ENCODE measurements around the gene RBM14. TPM values are rescaled to one million over a fixed set of nuclear protein-coding genes. Genes with fewer than 3 reads are reported as not detected.

Gene RBM14
- total and polyA plus RNA-seq, 2 donors (not counting 1 experiment from before 2014, with no cell fraction given) = 13.2 to 27.6 TPM

DNA sequence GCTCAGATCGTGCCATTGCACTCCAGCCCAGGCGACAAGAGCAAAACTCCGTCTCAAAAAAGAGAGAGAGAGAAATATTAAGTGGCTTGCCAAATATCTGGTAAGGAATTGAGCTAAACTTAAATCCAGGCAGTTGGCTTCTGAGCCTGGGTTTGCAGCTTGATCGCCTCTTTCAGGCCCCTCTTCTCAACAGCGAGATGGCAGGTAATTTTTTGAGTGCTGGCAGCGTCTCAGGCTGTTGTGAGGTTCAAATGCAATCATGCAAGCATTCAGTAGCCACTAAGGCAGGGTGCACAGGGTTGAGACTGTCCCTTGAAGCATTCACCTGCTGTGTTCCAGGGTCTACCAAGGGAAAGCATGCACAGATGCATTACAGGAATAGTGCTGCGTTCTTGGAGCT, 47.4 kb upstream of the RBM14 start:
- no peaks in the 10 kb centered on the region for H3K4me1 ChIP-seq (ENCODE audit: control insufficient read depth, extremely low read depth, insufficient read depth, low read length)
- no peaks in the 10 kb centered on the region for H3K79me2 ChIP-seq (ENCODE audit: control insufficient read depth, insufficient read depth, low read length)
- no peak overlapping the region for H3K4me2 ChIP-seq (ENCODE audit: extremely low read depth, insufficient read depth, low read length)
- no peaks in the 10 kb centered on the region for H4K20me1 ChIP-seq (ENCODE audit: control insufficient read depth, extremely low read depth, insufficient read depth, low read length)
- no peaks in the 10 kb centered on the region for H3K9me3 ChIP-seq (ENCODE audit: control insufficient read depth, insufficient read depth, low read depth, low read length)
- no peak overlapping the region for H2AFZ ChIP-seq (ENCODE audit: low read length)
- TF ChIP-seq EZH2 (IDR thresholded peaks at IDR 0.05; ENCODE audit: low read length, missing control alignments) = no peak
- TF ChIP-seq, protein P1, sequence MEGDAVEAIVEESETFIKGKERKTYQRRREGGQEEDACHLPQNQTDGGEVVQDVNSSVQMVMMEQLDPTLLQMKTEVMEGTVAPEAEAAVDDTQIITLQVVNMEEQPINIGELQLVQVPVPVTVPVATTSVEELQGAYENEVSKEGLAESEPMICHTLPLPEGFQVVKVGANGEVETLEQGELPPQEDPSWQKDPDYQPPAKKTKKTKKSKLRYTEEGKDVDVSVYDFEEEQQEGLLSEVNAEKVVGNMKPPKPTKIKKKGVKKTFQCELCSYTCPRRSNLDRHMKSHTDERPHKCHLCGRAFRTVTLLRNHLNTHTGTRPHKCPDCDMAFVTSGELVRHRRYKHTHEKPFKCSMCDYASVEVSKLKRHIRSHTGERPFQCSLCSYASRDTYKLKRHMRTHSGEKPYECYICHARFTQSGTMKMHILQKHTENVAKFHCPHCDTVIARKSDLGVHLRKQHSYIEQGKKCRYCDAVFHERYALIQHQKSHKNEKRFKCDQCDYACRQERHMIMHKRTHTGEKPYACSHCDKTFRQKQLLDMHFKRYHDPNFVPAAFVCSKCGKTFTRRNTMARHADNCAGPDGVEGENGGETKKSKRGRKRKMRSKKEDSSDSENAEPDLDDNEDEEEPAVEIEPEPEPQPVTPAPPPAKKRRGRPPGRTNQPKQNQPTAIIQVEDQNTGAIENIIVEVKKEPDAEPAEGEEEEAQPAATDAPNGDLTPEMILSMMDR (conservative IDR thresholded peaks at IDR 0.05 in 1 of 2, IDR thresholded peaks at IDR 0.05 in 1 of 2; ENCODE audit: low read depth in 1 of 2, low read length in 2 of 2) = no peak
- H3K27me3 ChIP-seq (ENCODE audit: control insufficient read depth, insufficient read depth, low read length) = peaks cover 4% of the 10 kb centered on the region
- no peak overlapping the region for H3K4me3 ChIP-seq (replicated peaks in 1 of 4; ENCODE audit: control extremely low read depth in 1 of 4, insufficient read depth in 1 of 4, low read depth in 3 of 4, low read length in 4 of 4)
- no peak for DNase-seq (ENCODE audit: low read depth in 2 of 2)
- H3K9ac ChIP-seq (ENCODE audit: insufficient read depth, low read length) = no peak overlapping the region
- H3K36me3 ChIP-seq (ENCODE audit: control insufficient read depth, insufficient read depth, low read length) = no peaks in the 10 kb centered on the region
- no peak overlapping the region for H3K27ac ChIP-seq (ENCODE audit: insufficient read depth, low read length)

- no peak for DNase-seq (ENCODE audit: low read depth in 2 of 2)
- Histone ChIP-seq H3K4me1 (ENCODE audit: control insufficient read depth, extremely low read depth, insufficient read depth, low read length) (no peaks in the 10 kb centered on the region), H3K36me3 (ENCODE audit: control insufficient read depth, insufficient read depth, low read length) (no peaks in the 10 kb centered on the region), H3K9ac (ENCODE audit: insufficient read depth, low read length) (no peak overlapping the region), H3K4me3 (replicated peaks in 1 of 4; ENCODE audit: control extremely low read depth in 1 of 4, insufficient read depth in 1 of 4, low read depth in 3 of 4, low read length in 4 of 4) (no peak overlapping the region), H3K27ac (ENCODE audit: insufficient read depth, low read length) (no peak overlapping the region), H2AFZ (ENCODE audit: low read length) (no peak overlapping the region), H3K4me2 (ENCODE audit: extremely low read depth, insufficient read depth, low read length) (no peak overlapping the region), H3K9me3 (ENCODE audit: control insufficient read depth, insufficient read depth, low read depth, low read length) (no peaks in the 10 kb centered on the region), H3K79me2 (ENCODE audit: control insufficient read depth, insufficient read depth, low read length) (no peaks in the 10 kb centered on the region), H3K27me3 (ENCODE audit: control insufficient read depth, insufficient read depth, low read length) (peaks cover 4% of the 10 kb centered on the region), H4K20me1 (ENCODE audit: control insufficient read depth, extremely low read depth, insufficient read depth, low read length) (no peaks in the 10 kb centered on the region)
- TF ChIP-seq, protein P1 (conservative IDR thresholded peaks at IDR 0.05 in 1 of 2, IDR thresholded peaks at IDR 0.05 in 1 of 2; ENCODE audit: low read depth in 1 of 2, low read length in 2 of 2) = no peak
- no peak for TF ChIP-seq EZH2 (IDR thresholded peaks at IDR 0.05; ENCODE audit: low read length, missing control alignments)
Measured at GRCh38 chr11:66570079-66570849, 46.2 kb upstream of the RBM14 start.

- Histone ChIP-seq H3K9ac (ENCODE audit: insufficient read depth, low read length) (no peak overlapping the region), H2AFZ (ENCODE audit: low read length) (no peak overlapping the region), H3K36me3 (ENCODE audit: control insufficient read depth, insufficient read depth, low read length) (no peaks in the 10 kb centered on the region), H3K9me3 (ENCODE audit: control insufficient read depth, insufficient read depth, low read depth, low read length) (no peaks in the 10 kb centered on the region), H4K20me1 (ENCODE audit: control insufficient read depth, extremely low read depth, insufficient read depth, low read length) (no peaks in the 10 kb centered on the region), H3K79me2 (ENCODE audit: control insufficient read depth, insufficient read depth, low read length) (no peaks in the 10 kb centered on the region), H3K27me3 (ENCODE audit: control insufficient read depth, insufficient read depth, low read length) (peaks cover 6% of the 10 kb centered on the region), H3K27ac (ENCODE audit: insufficient read depth, low read length) (no peak overlapping the region), H3K4me3 (replicated peaks in 1 of 4; ENCODE audit: control extremely low read depth in 1 of 4, insufficient read depth in 1 of 4, low read depth in 3 of 4, low read length in 4 of 4) (no peak overlapping the region), H3K4me2 (ENCODE audit: extremely low read depth, insufficient read depth, low read length) (no peak overlapping the region), H3K4me1 (ENCODE audit: control insufficient read depth, extremely low read depth, insufficient read depth, low read length) (no peaks in the 10 kb centered on the region)
- TF ChIP-seq, protein P1 (conservative IDR thresholded peaks at IDR 0.05 in 1 of 2, IDR thresholded peaks at IDR 0.05 in 1 of 2; ENCODE audit: low read depth in 1 of 2, low read length in 2 of 2) = no peak
- no peak for TF ChIP-seq EZH2 (IDR thresholded peaks at IDR 0.05; ENCODE audit: low read length, missing control alignments)
- DNase-seq (ENCODE audit: low read depth in 2 of 2) = no peak
Measured at GRCh38 chr11:66570850-66571180, 45.6 kb upstream of the RBM14 start.

Data from fibroblast of lung (primary cell).